ENCODE data around the gene USP5.
"Not testable (repeated sequence)": the region's sequence is repeated elsewhere in the genome, so short reads cannot be mapped to it uniquely, and the experiment has no call there.

Gene USP5

GRCh38 chr12:6883683-6884082, 31.7 kb downstream of the USP5 start:
- Histone ChIP-seq H3K27ac (ENCODE audit: low read depth, low read length) (no peak overlapping the region), H3K4me1 (ENCODE audit: control insufficient read depth in 1 of 2, insufficient read depth in 2 of 2, low read length in 2 of 2) (no peaks in the 10 kb centered on the region), H3K27me3 (ENCODE audit: control insufficient read depth in 1 of 2, insufficient read depth in 2 of 2, low read length in 2 of 2) (no peaks in the 10 kb centered on the region), H3K9ac (ENCODE audit: low read depth in 1 of 2, low read length in 2 of 2) (no peak overlapping the region), H3K4me3 (ENCODE audit: low read depth in 1 of 2, low read length in 2 of 2) (no peak overlapping the region), H3K9me3 (ENCODE audit: control insufficient read depth in 1 of 2, low read length in 2 of 2) (no peaks in the 10 kb centered on the region), H3K36me3 (ENCODE audit: control insufficient read depth in 1 of 2, insufficient read depth in 2 of 2, low read length in 2 of 2) (peaks cover 0 to 8% of the 10 kb centered on the region in 2 donors)

- no peak overlapping the region for H3K27ac ChIP-seq (ENCODE audit: low read depth, low read length)
- H3K27me3 ChIP-seq (ENCODE audit: control insufficient read depth in 1 of 2, insufficient read depth in 2 of 2, low read length in 2 of 2) = no peaks in the 10 kb centered on the region
- no peak overlapping the region for H3K9ac ChIP-seq (ENCODE audit: low read depth in 1 of 2, low read length in 2 of 2)
- H3K4me1 ChIP-seq (ENCODE audit: control insufficient read depth in 1 of 2, insufficient read depth in 2 of 2, low read length in 2 of 2) = no peaks in the 10 kb centered on the region
- no peak overlapping the region for H3K4me3 ChIP-seq (ENCODE audit: low read depth in 1 of 2, low read length in 2 of 2)
- peaks cover 0 to 8% of the 10 kb centered on the region in 2 donors for H3K36me3 ChIP-seq (ENCODE audit: control insufficient read depth in 1 of 2, insufficient read depth in 2 of 2, low read length in 2 of 2)
- H3K9me3 ChIP-seq (ENCODE audit: control insufficient read depth in 1 of 2, low read length in 2 of 2) = no peaks in the 10 kb centered on the region
These were observed 32.6 kb downstream of the USP5 start for GRCh38 chr12:6884539-6884938.

GRCh38 chr12:6886206-6886999, 34.5 kb downstream of the USP5 start:
- H3K27me3 ChIP-seq (ENCODE audit: control insufficient read depth in 1 of 2, insufficient read depth in 2 of 2, low read length in 2 of 2); H3K36me3 ChIP-seq (ENCODE audit: control insufficient read depth in 1 of 2, insufficient read depth in 2 of 2, low read length in 2 of 2); H3K4me1 ChIP-seq (ENCODE audit: control insufficient read depth in 1 of 2, insufficient read depth in 2 of 2, low read length in 2 of 2); H3K27ac ChIP-seq (ENCODE audit: low read depth, low read length); H3K9ac ChIP-seq (ENCODE audit: low read depth in 1 of 2, low read length in 2 of 2); H3K4me3 ChIP-seq (ENCODE audit: low read depth in 1 of 2, low read length in 2 of 2); H3K9me3 ChIP-seq (ENCODE audit: control insufficient read depth in 1 of 2, low read length in 2 of 2): not testable (repeated sequence)

- peaks cover 0 to 8% of the 10 kb centered on the region in 2 donors for H3K36me3 ChIP-seq (ENCODE audit: control insufficient read depth in 1 of 2, insufficient read depth in 2 of 2, low read length in 2 of 2)
- H3K9me3 ChIP-seq (ENCODE audit: control insufficient read depth in 1 of 2, low read length in 2 of 2) = no peaks in the 10 kb centered on the region
- no peak overlapping the region for H3K9ac ChIP-seq (ENCODE audit: low read depth in 1 of 2, low read length in 2 of 2)
- H3K4me1 ChIP-seq (ENCODE audit: control insufficient read depth in 1 of 2, insufficient read depth in 2 of 2, low read length in 2 of 2) = peaks cover 9 to 11% of the 10 kb centered on the region in 2 donors
- no peak overlapping the region for H3K27ac ChIP-seq (ENCODE audit: low read depth, low read length)
- H3K27me3 ChIP-seq (ENCODE audit: control insufficient read depth in 1 of 2, insufficient read depth in 2 of 2, low read length in 2 of 2) = no peaks in the 10 kb centered on the region
- H3K4me3 ChIP-seq (ENCODE audit: low read depth in 1 of 2, low read length in 2 of 2) = no peak overlapping the region
These were observed 35.5 kb downstream of the USP5 start for GRCh38 chr12:6887460-6887859.

- H3K36me3 ChIP-seq (ENCODE audit: control insufficient read depth in 1 of 2, insufficient read depth in 2 of 2, low read length in 2 of 2) = peaks cover 0 to 8% of the 10 kb centered on the region in 2 donors
- no peak overlapping the region for H3K27ac ChIP-seq (ENCODE audit: low read depth, low read length)
- no peak overlapping the region for H3K4me3 ChIP-seq (ENCODE audit: low read depth in 1 of 2, low read length in 2 of 2)
- H3K27me3 ChIP-seq (ENCODE audit: control insufficient read depth in 1 of 2, insufficient read depth in 2 of 2, low read length in 2 of 2) = no peaks in the 10 kb centered on the region
- no peak overlapping the region for H3K9ac ChIP-seq (ENCODE audit: low read depth in 1 of 2, low read length in 2 of 2)
- peaks cover 9 to 11% of the 10 kb centered on the region in 2 donors for H3K4me1 ChIP-seq (ENCODE audit: control insufficient read depth in 1 of 2, insufficient read depth in 2 of 2, low read length in 2 of 2)
- H3K9me3 ChIP-seq (ENCODE audit: control insufficient read depth in 1 of 2, low read length in 2 of 2) = no peaks in the 10 kb centered on the region
These were observed 36.4 kb downstream of the USP5 start for GRCh38 chr12:6888360-6888759.

GRCh38 chr12:6888794-6889193, 36.8 kb downstream of the USP5 start:
- H3K27ac ChIP-seq (ENCODE audit: low read depth, low read length); H3K9me3 ChIP-seq (ENCODE audit: control insufficient read depth in 1 of 2, low read length in 2 of 2); H3K9ac ChIP-seq (ENCODE audit: low read depth in 1 of 2, low read length in 2 of 2); H3K4me3 ChIP-seq (ENCODE audit: low read depth in 1 of 2, low read length in 2 of 2); H3K27me3 ChIP-seq (ENCODE audit: control insufficient read depth in 1 of 2, insufficient read depth in 2 of 2, low read length in 2 of 2); H3K36me3 ChIP-seq (ENCODE audit: control insufficient read depth in 1 of 2, insufficient read depth in 2 of 2, low read length in 2 of 2): not testable (repeated sequence)
- H3K4me1 ChIP-seq (ENCODE audit: control insufficient read depth in 1 of 2, insufficient read depth in 2 of 2, low read length in 2 of 2) = peaks cover 9 to 11% of the 10 kb centered on the region in 2 donors

GRCh38 chr12:6889775-6890573, 38.0 kb downstream of the USP5 start:
- Histone ChIP-seq H3K9ac (ENCODE audit: low read depth in 1 of 2, low read length in 2 of 2) (peak overlapping the region; percentile 65 to 84), H3K4me1 (ENCODE audit: control insufficient read depth in 1 of 2, insufficient read depth in 2 of 2, low read length in 2 of 2) (peaks cover 9 to 11% of the 10 kb centered on the region in 2 donors), H3K4me3 (ENCODE audit: low read depth in 1 of 2, low read length in 2 of 2) (peak overlapping the region in 1 of 2 donors; percentile 70)
- not testable (repeated sequence) for H3K27me3 ChIP-seq (ENCODE audit: control insufficient read depth in 1 of 2, insufficient read depth in 2 of 2, low read length in 2 of 2); H3K9me3 ChIP-seq (ENCODE audit: control insufficient read depth in 1 of 2, low read length in 2 of 2); H3K36me3 ChIP-seq (ENCODE audit: control insufficient read depth in 1 of 2, insufficient read depth in 2 of 2, low read length in 2 of 2); H3K27ac ChIP-seq (ENCODE audit: low read depth, low read length)

- peak overlapping the region; percentile 67 to 70 for H3K4me3 ChIP-seq (ENCODE audit: low read depth in 1 of 2, low read length in 2 of 2)
- H3K27ac ChIP-seq (ENCODE audit: low read depth, low read length) = peak overlapping the region; percentile 84
- H3K36me3 ChIP-seq (ENCODE audit: control insufficient read depth in 1 of 2, insufficient read depth in 2 of 2, low read length in 2 of 2) = no peaks in the 10 kb centered on the region
- H3K9ac ChIP-seq (ENCODE audit: low read depth in 1 of 2, low read length in 2 of 2) = peak overlapping the region; percentile 77 to 84
- H3K9me3 ChIP-seq (ENCODE audit: control insufficient read depth in 1 of 2, low read length in 2 of 2) = no peaks in the 10 kb centered on the region
- no peaks in the 10 kb centered on the region for H3K27me3 ChIP-seq (ENCODE audit: control insufficient read depth in 1 of 2, insufficient read depth in 2 of 2, low read length in 2 of 2)
- H3K4me1 ChIP-seq (ENCODE audit: control insufficient read depth in 1 of 2, insufficient read depth in 2 of 2, low read length in 2 of 2) = peaks cover 9 to 11% of the 10 kb centered on the region in 2 donors
These were observed 39.1 kb downstream of the USP5 start for GRCh38 chr12:6890789-6891645.

GRCh38 chr12:6891646-6892001, 39.7 kb downstream of the USP5 start:
- peak overlapping the region; percentile 84 for H3K27ac ChIP-seq (ENCODE audit: low read depth, low read length)
- no peaks in the 10 kb centered on the region for H3K27me3 ChIP-seq (ENCODE audit: control insufficient read depth in 1 of 2, insufficient read depth in 2 of 2, low read length in 2 of 2)
- peak overlapping the region; percentile 77 to 82 for H3K9ac ChIP-seq (ENCODE audit: low read depth in 1 of 2, low read length in 2 of 2)
- peaks cover 9 to 11% of the 10 kb centered on the region in 2 donors for H3K4me1 ChIP-seq (ENCODE audit: control insufficient read depth in 1 of 2, insufficient read depth in 2 of 2, low read length in 2 of 2)
- no peaks in the 10 kb centered on the region for H3K9me3 ChIP-seq (ENCODE audit: control insufficient read depth in 1 of 2, low read length in 2 of 2)
- H3K36me3 ChIP-seq (ENCODE audit: control insufficient read depth in 1 of 2, insufficient read depth in 2 of 2, low read length in 2 of 2) = no peaks in the 10 kb centered on the region
- peak overlapping the region; percentile 63 to 67 for H3K4me3 ChIP-seq (ENCODE audit: low read depth in 1 of 2, low read length in 2 of 2)
